Endodermal cell (in vitro differentiated cells): ENCODE results near the gene SMIM31. TPM values are rescaled to one million over a fixed set of nuclear protein-coding genes. Genes with fewer than 3 reads are reported as not detected.

Source experiments
- DNase-seq: peaks from one replicate; pipeline ENCODE4 v3.0.0-alpha.2; 2017
- H3K27ac ChIP-seq: 2 replicates; pipeline ENCODE4 v1.5.1; 2013; ENCODE audit warnings: mild to moderate bottlenecking, low read depth, low read length, moderate library complexity
- H3K27me3 ChIP-seq: 2 replicates; pipeline ENCODE4 v1.6.1; 2013; ENCODE audit warnings: mild to moderate bottlenecking, low read length, moderate library complexity; ENCODE audit not compliant: insufficient read depth, control insufficient read depth, poor library complexity, severe bottlenecking
- H3K36me3 ChIP-seq: 2 replicates; pipeline ENCODE4 v1.7.0; 2013; ENCODE audit warnings: mild to moderate bottlenecking, low read length, moderate library complexity; ENCODE audit not compliant: control insufficient read depth, insufficient read depth
- H3K4me1 ChIP-seq: one replicate; pipeline ENCODE4 v1.7.0; 2013; ENCODE audit warnings: low read length; ENCODE audit not compliant: control insufficient read depth, insufficient read depth
- H3K4me3 ChIP-seq: 2 replicates; pipeline ENCODE4 v1.5.1; 2013; ENCODE audit warnings: mild to moderate bottlenecking, low read length, moderate library complexity
- H3K9ac ChIP-seq: 2 replicates; pipeline ENCODE4 v1.6.1; 2013; ENCODE audit warnings: mild to moderate bottlenecking, low read length, moderate library complexity; ENCODE audit not compliant: poor library complexity, severe bottlenecking; ENCODE audit errors: extremely low read depth
- H3K9me3 ChIP-seq: 2 replicates; pipeline ENCODE4 v1.6.1; 2013; ENCODE audit warnings: mild to moderate bottlenecking, low read length, moderate library complexity; ENCODE audit not compliant: control insufficient read depth
- H3K27ac Mint-ChIP-seq: 2 replicates; pipeline ENCODE4 v1.8.0; 2020; ENCODE audit warnings: mixed read lengths
- H3K27me3 Mint-ChIP-seq: 2 replicates; pipeline ENCODE4 v1.8.0; 2021; ENCODE audit warnings: mild to moderate bottlenecking, mixed read lengths; ENCODE audit not compliant: insufficient read depth
- H3K36me3 Mint-ChIP-seq: 2 replicates; pipeline ENCODE4 v1.8.0; 2020; ENCODE audit warnings: low read depth, mixed read lengths
- H3K4me1 Mint-ChIP-seq: 2 replicates; pipeline ENCODE4 v1.8.0; 2020; ENCODE audit warnings: mixed read lengths
- H3K4me3 Mint-ChIP-seq: 2 replicates; pipeline ENCODE4 v1.8.0; 2020; ENCODE audit warnings: mild to moderate bottlenecking, moderate library complexity, mixed read lengths
- H3K9me3 Mint-ChIP-seq: 2 replicates; pipeline ENCODE4 v1.8.0; 2020; ENCODE audit warnings: mild to moderate bottlenecking, mixed read lengths
- CTCF ChIP-seq: fragments of 200-600 bp; sonication (generic); conservative IDR thresholded peaks from 2 replicates; pipeline ENCODE4 v1.5.0; 2021; ENCODE audit warnings: antibody characterized with exemption, mild to moderate bottlenecking
- WGBS, 2 experiments: methylation state at CpG; one replicate each; pipeline versions ENCODE4 v1.1.5 to v1.1.7; 2013; ENCODE audit warnings: missing lambda C conversion rate in 2 of 2, mixed read lengths in 1 of 2; ENCODE audit not compliant: insufficient coverage in 1 of 2, insufficient read length in 1 of 2; 5-methylcytosine and 5-hydroxymethylcytosine counted together
- total RNA-seq, 2 donors: library from RNA; stranded (reverse); fragmentation: NEBNext Ultra II Directional in 1 of 2; extraction: Animal tissue kit (Norgen Biotek cat#: 25700) in 1 of 2; gene quantifications; 2 replicates in 1 of 2; 3 replicates in 1 of 2; pipeline ENCODE4 v1.2.1, GENCODE V29; 2021

The SMIM31 gene
- total RNA-seq, 2 donors from 2014 or later: not detected

- H3K9me3 Mint-ChIP-seq: peaks cover 8% of the 10 kb centered on the region
- no peaks in the 10 kb centered on the region for H3K36me3 Mint-ChIP-seq
- Histone ChIP-seq H3K9me3 (peaks cover 9% of the 10 kb centered on the region), H3K27ac (no peak overlapping the region), H3K36me3 (no peaks in the 10 kb centered on the region), H3K27me3 (no peaks in the 10 kb centered on the region), H3K9ac (no peak overlapping the region), H3K4me3 (no peak overlapping the region), H3K4me1 (no peaks in the 10 kb centered on the region)
- no peak for DNase-seq
- peaks cover 4% of the 10 kb centered on the region for H3K4me1 Mint-ChIP-seq
- H3K27me3 Mint-ChIP-seq: no peaks in the 10 kb centered on the region
- H3K27ac Mint-ChIP-seq: no peak overlapping the region
- no peak for TF ChIP-seq CTCF
- H3K4me3 Mint-ChIP-seq: no peak overlapping the region
These were observed 36.3 kb downstream of the SMIM31 start for GRCh38 chr4:164790249-164790648.

- H3K27ac ChIP-seq: no peak overlapping the region
- H3K4me3 Mint-ChIP-seq: no peak overlapping the region
- H3K9ac ChIP-seq: no peak overlapping the region
- no peaks in the 10 kb centered on the region for H3K9me3 ChIP-seq
- peaks cover 15% of the 10 kb centered on the region for H3K4me1 Mint-ChIP-seq
- no peak overlapping the region for H3K4me3 ChIP-seq
- DNase-seq: peak; percentile 54
- H3K27ac Mint-ChIP-seq: peak overlapping the region; percentile 39
- H3K27me3 Mint-ChIP-seq: no peaks in the 10 kb centered on the region
- 54 to 55% methylated on average over 2 of the region's 2 CpGs for WGBS, 2 experiments
- H3K4me1 ChIP-seq: no peaks in the 10 kb centered on the region
- TF ChIP-seq CTCF: no peak
- no peaks in the 10 kb centered on the region for H3K36me3 Mint-ChIP-seq
- no peaks in the 10 kb centered on the region for H3K36me3 ChIP-seq
- no peaks in the 10 kb centered on the region for H3K27me3 ChIP-seq
- no peaks in the 10 kb centered on the region for H3K9me3 Mint-ChIP-seq
These were observed 45.5 kb downstream of the SMIM31 start for GRCh38 chr4:164799410-164799809.

- H3K27me3 ChIP-seq: no peaks in the 10 kb centered on the region
- H3K27ac Mint-ChIP-seq: no peak overlapping the region
- 88 to 96% methylated on average over 3 to 4 of the region's 4 CpGs for WGBS, 2 experiments
- H3K4me3 Mint-ChIP-seq: no peak overlapping the region
- no peak overlapping the region for H3K27ac ChIP-seq
- peaks cover 8% of the 10 kb centered on the region for H3K4me1 ChIP-seq
- H3K4me3 ChIP-seq: no peak overlapping the region
- peaks cover 28% of the 10 kb centered on the region for H3K4me1 Mint-ChIP-seq
- DNase-seq: no peak
- no peak overlapping the region for H3K9ac ChIP-seq
- H3K36me3 ChIP-seq: no peaks in the 10 kb centered on the region
- no peaks in the 10 kb centered on the region for H3K27me3 Mint-ChIP-seq
- H3K9me3 Mint-ChIP-seq: no peaks in the 10 kb centered on the region
- H3K36me3 Mint-ChIP-seq: no peaks in the 10 kb centered on the region
- TF ChIP-seq CTCF: peak; percentile 58
- H3K9me3 ChIP-seq: no peaks in the 10 kb centered on the region
These were observed 46.9 kb downstream of the SMIM31 start for GRCh38 chr4:164800786-164801185.
